ENCODE results near the gene ID2.

Gene ID2, protein sequence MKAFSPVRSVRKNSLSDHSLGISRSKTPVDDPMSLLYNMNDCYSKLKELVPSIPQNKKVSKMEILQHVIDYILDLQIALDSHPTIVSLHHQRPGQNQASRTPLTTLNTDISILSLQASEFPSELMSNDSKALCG

DNA sequence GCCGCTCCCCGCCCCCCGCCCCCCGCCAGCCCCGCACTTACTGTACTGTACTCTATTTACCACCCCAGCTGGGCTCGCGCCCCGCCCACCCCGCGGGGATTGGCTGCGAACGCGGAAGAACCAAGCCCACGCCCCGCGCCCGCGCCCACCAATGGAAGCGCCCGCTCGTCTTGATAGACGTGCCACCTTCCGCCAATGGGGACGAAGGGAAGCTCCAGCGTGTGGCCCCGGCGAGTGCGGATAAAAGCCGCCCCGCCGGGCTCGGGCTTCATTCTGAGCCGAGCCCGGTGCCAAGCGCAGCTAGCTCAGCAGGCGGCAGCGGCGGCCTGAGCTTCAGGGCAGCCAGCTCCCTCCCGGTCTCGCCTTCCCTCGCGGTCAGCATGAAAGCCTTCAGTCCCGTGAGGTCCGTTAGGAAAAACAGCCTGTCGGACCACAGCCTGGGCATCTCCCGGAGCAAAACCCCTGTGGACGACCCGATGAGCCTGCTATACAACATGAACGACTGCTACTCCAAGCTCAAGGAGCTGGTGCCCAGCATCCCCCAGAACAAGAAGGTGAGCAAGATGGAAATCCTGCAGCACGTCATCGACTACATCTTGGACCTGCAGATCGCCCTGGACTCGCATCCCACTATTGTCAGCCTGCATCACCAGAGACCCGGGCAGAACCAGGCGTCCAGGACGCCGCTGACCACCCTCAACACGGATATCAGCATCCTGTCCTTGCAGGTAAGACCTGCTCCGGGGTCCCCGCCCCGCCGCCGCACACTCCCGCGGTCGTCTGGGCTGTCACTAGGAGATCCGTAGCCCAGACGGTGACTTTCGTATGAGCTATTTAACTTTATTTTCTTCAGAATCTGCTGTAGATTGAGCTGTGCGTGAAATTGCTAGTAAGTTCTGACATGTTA lies at the start of gene ID2:
Gene ID2, plus strand, starts transcription at position 271 of the 907 bp plus-strand sequence. Its CDS starts 110 bp downstream, at position 381.
- peak; percentile 96 to 99 for DNase-seq (ENCODE audit: low read depth in 2 of 2)

GRCh38 chr2:8632755-8633154 lies 49.1 kb upstream of the ID2 start:
- no peak for DNase-seq (ENCODE audit: low read depth in 2 of 2)

DNA sequence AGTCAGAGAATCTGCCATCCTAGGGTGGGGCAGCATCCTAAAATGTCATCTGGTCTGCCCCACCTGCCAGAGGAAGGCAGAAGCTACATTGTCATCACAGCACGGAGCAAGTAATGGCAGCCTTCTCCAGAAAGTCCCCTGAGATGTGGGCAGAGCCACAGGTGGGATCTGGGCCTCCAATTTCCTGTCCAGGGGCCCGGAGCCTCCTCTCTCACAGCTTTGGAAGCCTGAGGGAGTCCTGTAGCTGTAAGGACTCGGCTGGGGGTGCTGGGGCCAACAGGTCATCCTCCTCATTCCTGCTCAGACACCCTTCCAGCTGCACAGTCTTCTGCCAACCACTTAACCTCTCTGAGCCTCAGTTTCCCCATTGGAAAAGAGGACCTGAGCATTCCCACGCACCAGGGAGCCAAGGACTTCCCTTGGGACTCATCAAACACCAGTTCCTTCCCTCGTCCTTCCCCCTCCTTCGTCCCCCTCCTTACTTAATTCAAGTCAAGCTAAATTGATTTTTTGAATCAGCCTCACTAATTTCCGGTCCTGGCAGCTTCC lies 48.6 kb upstream of the ID2 start:
- no peak for DNase-seq (ENCODE audit: low read depth in 2 of 2)

DNA sequence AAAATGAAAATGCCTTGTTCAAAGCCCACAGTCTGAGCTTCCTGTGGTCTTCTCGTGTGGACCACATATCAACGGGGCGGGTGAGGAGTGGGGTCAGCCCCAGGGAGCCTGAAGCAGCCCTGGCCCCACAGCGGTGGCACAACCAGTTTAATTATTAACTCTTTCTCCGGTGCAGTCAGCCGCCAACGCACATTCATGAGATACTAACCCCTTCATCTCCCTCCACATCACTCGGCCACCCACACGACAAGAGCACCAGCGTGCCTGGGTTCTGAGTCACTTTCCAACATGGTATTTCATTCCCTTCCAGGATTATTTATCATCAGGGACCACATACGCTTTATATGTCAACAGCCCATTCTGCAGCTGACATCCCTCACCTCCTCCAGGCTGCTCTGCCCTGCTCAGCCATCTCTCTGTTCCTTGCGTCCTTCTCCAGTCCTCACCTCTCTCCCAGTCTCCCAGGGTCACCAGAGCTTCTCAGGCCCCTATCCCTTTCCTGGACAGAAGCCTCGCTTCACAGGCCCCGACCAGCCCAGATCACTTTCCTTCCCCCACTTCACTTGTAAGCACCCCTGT lies 48.0 kb upstream of the ID2 start:
- no peak for DNase-seq (ENCODE audit: low read depth in 2 of 2)

DNA sequence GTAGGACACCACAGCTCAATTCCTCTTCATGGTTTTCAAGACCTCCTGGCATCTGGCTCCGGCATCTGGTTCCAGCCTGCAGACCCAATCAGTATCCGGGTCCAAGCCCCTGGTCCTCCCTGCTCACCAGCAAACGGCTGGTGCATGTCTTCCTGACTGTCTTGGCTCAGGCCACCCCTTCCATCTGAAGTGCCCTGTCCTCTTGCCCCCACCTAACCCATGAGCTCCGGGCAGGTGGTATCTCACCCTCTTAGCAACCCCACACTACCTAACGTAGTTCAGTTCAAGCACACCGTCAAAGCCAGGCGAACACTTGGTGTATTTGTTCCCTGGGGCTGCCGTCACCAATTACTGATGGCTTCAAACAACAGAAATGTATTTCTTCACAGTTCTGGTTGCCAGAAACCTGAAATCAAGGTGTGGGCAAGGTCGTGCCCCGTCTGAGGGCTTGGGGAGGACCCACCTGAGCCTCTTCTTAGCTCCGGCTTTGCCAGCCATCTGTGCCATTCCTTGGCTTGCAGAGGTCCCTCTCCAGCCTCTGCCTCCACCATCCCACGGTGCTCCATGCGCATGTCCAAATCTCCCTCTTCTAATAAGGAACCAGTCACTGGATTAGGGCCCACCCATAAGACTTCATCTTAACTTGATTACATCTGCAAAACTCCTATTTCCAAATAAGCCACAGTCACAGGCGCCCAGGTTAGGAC lies 47.2 kb upstream of the ID2 start:
- no peak for DNase-seq (ENCODE audit: low read depth in 2 of 2)

GRCh38 chr2:8636041-8636491 lies 45.8 kb upstream of the ID2 start:
- DNase-seq (ENCODE audit: low read depth in 2 of 2) = no peak

- DNase-seq (ENCODE audit: low read depth in 2 of 2) = no peak
Measured at GRCh38 chr2:8636721-8637636, 44.9 kb upstream of the ID2 start.

GRCh38 chr2:8638327-8638726 lies 43.5 kb upstream of the ID2 start:
- DNase-seq (ENCODE audit: low read depth in 2 of 2) = no peak

GRCh38 chr2:8639122-8639635 lies 42.7 kb upstream of the ID2 start:
- DNase-seq (ENCODE audit: low read depth in 2 of 2) = no peak

DNA sequence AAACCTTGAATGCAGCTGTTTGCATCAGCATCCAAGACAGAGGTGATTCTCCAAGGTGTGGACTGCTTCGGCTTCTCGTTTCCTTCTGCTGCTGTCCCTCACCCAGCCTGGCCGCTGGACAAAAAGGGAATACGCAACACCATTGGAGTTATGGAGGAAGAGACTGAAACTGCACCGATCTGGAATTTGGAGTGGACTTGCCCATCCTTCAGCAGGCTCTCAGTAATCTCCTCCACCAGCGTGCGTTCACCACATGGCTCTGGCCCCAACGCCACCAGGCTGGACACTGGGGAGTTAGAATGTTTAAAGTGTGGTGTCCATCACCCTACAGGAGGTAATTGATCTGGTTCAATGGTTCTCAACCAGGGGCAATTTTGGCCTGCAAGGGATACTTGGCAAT lies 41.4 kb upstream of the ID2 start:
- no peak for DNase-seq (ENCODE audit: low read depth in 2 of 2)

DNA sequence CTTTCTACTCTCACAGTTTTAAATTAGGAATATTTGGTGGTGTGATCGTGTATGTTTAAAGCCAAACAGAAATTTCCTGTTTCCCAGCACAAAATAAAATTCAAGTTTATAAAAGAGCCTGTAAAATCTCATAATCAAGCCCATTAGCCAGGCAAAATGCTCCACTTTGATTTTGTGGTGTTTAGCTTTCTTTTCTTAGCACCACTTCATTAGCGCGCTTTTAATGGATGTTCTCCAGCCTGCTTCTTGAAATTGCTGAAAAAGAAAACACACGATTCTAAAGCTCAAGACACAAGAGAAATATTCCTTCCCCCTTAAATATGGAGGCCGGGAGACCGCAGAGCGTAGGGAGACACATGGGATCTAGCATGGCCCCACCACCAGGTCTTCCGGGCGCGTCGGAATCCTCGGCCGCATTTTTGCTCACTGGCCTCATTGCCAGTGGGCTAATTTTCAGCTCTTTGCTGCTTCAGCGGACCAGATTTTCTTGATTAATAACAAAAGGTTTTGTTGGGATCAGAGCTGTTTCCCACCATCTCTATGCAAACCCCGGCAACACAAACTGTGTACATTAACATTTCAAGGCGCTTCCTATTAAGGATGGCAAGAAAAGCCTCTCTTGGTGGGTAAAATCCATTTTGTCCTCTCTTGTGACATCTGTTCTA lies 40.4 kb upstream of the ID2 start:
- no peak for DNase-seq (ENCODE audit: low read depth in 2 of 2)

DNA sequence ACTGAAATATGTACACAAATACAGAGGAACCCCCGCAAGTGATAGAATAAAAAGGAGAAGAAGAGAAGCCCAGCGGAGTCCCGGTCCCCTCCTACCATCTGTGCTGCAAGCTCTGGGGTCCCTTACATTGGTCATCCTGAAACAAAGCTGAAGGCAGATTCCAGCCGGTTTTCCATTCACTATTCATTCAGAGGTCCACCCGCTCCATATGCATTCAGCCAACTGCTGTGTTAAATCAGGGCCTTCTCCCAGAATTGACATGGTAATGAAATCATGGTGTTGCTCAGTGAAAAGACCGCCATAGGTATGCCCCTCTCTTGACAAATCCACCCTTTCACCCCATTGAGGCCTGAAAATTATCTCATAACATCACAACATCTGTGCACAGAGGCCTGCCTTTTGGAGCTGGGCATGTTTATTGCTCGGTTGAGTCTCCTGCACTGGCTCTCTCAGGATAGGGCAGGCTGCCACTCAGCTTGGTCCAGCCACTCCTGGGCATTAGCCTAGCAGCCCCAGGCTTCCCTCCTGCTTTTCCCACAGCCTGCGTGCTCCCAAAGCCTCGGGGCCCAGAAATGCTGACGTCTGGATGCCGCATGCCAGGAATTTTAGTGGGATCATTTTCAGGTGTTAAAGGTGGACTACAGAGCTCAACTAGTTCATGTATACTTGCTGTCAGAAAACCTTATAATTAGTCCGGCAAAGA lies 39.3 kb upstream of the ID2 start:
- DNase-seq (ENCODE audit: low read depth in 2 of 2) = no peak

DNA sequence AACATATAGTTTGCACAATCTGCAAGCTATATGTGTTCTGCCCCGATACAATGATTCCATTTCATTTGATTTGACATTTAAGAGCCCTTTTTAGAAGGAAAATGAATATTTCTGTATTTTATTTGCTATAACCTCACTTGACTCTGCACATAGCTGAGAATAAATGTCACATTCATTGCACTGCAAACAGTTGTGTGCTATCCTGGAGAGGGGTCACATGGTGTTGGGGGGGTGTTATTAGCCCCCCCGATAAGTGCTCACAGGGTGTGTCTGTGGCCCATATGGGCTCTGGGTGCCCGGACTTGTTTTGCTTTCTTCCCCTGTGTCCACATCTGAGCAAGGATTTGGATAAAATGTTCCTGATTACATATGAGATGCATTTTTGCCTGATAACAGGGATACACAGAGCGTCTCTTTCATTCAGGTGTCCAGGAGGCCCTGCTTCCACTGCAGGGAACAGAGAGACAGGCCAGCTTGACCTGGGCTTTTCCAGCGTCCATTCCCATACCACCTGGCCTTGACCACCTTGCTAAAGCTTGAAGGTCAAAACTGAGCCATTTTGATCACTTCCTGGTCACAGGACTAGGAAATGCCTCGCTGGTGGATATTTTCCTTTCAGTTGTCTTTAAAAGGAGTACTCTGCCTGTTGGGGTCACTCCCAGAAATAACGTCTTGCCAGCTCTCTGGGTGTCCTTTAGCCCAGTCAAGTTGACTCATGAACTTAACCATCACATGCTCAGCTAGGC lies 38.4 kb upstream of the ID2 start:
- DNase-seq (ENCODE audit: low read depth in 2 of 2) = no peak

- no peak for DNase-seq (ENCODE audit: low read depth in 2 of 2)
Measured at GRCh38 chr2:8643996-8644356, 37.9 kb upstream of the ID2 start.

DNA sequence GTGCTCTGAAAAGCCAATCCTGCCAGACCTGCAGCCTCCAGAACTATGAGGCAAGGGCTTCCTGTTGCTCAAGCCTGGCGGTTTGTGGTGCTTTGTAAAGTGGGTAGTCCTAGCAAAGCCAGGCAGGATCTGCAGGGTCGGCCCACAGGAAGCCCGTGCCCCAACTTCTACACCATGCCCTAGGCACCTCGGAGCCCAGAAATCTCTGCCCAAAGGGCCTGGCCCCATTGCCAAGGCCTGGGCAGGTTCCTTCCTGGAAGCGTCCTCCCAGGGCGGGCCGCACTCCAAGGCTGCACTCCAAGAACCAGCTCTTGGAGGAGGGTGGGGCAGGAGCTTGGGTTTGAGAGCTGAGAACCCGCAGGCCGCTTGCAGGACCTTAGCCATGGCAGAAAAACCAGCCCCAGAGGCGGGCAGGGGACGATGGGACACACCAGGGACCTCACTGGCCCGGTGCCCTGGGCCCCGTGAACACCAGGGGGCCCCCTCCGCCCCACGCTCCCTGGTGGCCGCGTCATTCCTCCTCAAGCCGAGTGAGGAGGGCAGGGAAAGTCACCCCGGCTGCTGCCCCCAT lies 37.2 kb upstream of the ID2 start:
- no peak for DNase-seq (ENCODE audit: low read depth in 2 of 2)

GRCh38 chr2:8645176-8645831 lies 36.6 kb upstream of the ID2 start:
- no peak for DNase-seq (ENCODE audit: low read depth in 2 of 2)

DNA sequence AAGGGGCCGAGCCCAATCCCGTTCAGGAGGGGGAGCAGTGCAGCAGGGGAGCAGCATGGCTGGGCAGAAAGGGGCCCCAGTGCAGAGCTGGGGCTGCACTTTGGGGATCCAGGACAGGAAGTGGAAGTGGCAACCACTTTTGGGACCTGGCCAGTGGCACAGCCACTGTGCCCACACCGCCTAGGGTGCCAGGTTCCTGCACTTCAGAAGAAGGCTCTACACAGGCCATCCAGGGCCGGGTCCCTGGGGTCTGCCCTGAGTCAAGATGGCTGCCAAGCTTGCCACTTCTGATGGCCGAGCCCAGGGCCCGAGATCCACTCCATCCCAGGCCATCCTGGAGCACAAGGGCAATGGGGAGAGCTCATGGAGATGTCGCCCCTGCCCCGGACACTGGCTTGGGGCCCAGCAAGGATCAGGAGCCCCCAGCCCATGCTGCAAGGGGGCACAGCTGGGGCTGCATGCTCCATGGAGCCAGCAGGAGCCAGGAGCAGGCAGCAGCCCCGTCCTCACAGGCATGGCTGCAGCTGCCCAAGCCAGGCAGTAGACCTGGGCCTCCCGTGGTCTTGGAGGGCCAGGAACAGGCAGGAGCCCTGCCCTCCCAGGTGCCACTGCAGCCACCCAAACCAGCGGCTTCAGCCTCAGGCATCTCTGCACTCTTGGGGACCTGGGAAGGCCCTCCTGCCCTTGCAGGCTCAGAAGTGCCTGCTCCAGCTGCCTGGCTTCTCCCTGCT lies 35.0 kb upstream of the ID2 start:
- no peak for DNase-seq (ENCODE audit: low read depth in 2 of 2)
